NCI-H2227 treated with DMSO at 0.1 percent for 48 hours (cell line): Measurements from ENCODE around the gene CELSR1.
"Not testable (repeated sequence)": the region's sequence is repeated elsewhere in the genome, so short reads cannot be mapped to it uniquely, and the experiment has no call there.

ENCODE experiments used
- DNase-seq: peaks from one replicate; lab custom pipeline; 2025; lab: John Stamatoyannopoulos, UW

The CELSR1 gene

DNA sequence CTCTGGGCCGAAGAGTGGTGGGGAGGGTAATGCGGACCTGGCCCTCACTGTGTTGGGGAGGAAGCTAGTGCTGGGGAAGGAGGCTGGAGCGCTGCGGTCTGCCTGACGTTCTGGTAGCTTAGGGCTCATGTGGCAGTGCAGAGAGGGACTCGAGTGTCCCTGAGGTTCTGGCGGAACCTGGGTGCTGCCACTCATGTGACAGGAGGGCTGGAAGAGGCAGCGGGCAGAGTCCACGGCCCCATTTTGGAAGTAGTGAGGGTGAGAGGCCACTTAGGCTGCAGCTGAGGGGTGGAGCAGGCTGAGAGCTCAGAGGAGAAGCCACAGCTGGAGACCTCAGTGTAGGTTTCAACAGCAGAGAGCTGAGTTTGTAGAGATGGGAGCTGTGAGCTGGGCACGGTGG is 218.1 kb downstream of the CELSR1 start:
- DNase-seq: no peak

DNA sequence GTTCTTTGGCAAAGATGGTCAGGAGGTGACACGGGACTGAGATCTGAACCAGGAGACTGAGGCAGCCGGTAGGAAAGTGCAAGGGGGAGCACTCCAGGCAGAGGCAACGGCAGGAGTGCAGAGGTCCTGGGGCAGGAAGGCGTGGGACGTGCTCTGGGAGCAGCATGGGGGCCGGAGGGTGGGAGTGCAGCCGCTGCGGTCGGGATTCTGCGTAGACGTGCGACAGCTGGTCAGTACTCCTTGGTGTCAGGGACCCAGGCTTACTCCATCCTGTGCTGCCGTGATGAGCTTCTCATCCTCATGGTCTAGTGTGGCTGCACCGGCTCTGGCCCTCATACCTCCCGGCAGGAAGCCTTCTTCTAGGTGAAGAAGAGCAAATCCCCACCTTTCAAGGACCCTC is 218.8 kb downstream of the CELSR1 start:
- DNase-seq: no peak

DNA sequence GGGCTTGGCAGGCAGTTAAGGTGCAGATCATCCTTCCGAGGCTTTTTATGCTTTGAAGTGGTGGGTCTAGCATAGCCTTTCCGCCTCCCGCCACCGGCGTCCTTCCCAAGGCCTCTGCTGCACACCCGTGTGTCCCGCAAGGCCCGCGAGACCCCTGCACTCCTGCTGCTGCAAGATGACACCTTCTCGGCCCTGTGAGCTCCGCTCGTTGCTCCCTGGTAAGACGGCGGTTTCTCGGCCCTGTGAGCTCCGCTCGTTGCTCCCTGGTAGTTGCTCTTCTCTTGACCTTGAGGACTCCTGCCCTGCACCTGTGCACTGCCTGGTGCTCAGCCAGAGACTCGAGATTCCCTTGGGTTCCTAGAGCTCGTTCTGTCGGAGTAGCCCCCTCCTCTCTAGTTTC is 219.8 kb downstream of the CELSR1 start:
- no peak for DNase-seq

GRCh38 chr22:46315976-46316375 is 221.4 kb downstream of the CELSR1 start:
- DNase-seq: no peak

DNA sequence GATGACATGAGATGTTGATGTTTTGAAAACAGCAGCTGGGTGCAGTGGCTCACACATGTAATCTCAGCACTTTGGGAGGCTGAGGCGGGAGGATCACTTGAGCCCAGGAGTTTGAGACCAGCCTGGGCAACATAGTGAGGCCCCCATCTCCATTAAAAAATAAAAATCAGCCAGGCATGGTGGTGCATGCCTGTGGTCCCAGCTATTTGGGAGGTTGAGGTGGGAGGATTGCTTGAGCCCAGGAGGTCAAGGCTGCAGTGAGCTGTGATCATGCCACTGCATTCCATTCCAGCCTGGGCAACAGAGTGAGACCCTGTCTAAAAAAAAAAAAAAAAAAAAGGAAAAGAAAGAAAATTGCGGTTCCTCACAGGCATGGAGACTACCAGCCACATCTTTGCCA is 224.6 kb downstream of the CELSR1 start:
- DNase-seq: not testable (repeated sequence)

DNA sequence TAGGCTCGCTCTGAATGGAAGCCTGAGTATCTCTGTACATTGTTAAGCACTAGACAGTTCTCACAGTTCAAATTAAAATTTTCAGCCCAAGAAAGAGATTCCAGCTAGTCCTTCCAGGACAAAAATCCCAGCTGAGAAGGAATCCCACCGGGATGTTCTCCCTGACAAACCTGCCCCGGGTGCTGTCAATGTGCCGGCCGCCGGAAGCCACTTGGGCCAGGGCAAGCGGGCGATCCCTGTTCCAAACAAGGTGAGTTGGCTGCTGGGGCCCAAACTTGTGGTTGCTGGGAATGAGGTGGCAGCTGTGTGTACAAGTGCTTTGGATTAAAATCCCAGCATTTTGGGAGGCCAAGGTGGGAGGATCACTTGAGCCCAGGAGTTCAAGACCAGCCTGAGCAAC is 225.4 kb downstream of the CELSR1 start:
- no peak for DNase-seq
